Testis (tissue), 3 donors: ENCODE results near the gene TAAR2. TPM values are rescaled to one million over a fixed set of nuclear protein-coding genes. Genes with fewer than 3 reads are reported as not detected.
A peak's percentile ranks its signal among the peaks of the same experiment; 100 is the strongest.
"Not testable (repeated sequence)": the region's sequence is repeated elsewhere in the genome, so short reads cannot be mapped to it uniquely, and the experiment has no call there.

Experiments used
- DNase-seq: peaks from one replicate; pipeline ENCODE4 v3.0.0-alpha.2; 2019
- H3K27ac ChIP-seq, 2 donors: fragments of 200-600 bp; sonication (generic); one replicate each; pipeline ENCODE4 v1.5.1; 2019
- H3K27me3 ChIP-seq: fragments of 200-600 bp; sonication (generic); one replicate; pipeline ENCODE4 v1.5.1; 2019
- H3K36me3 ChIP-seq: fragments of 200-600 bp; sonication (generic); one replicate; pipeline ENCODE4 v1.5.1; 2017; ENCODE audit warnings: low read depth; ENCODE audit errors: missing control alignments
- H3K4me1 ChIP-seq: fragments of 200-600 bp; sonication (generic); one replicate; pipeline ENCODE4 v1.5.1; 2019
- H3K4me3 ChIP-seq, 2 donors: fragments of 200-600 bp; sonication (generic); one replicate each; pipeline ENCODE4 v1.5.1; 2017 to 2019
- H3K9me3 ChIP-seq: fragments of 200-600 bp; sonication (generic); one replicate; pipeline ENCODE4 v1.5.1; 2017
- POLR2A ChIP-seq: fragments of 450-650 bp; IDR thresholded peaks from one replicate; pipeline ENCODE4 v1.6.1; 2017; ENCODE audit warnings: antibody characterized with exemption, mild to moderate bottlenecking, moderate library complexity
- WGBS, 2 donors: methylation state at CpG; one replicate each; pipeline ENCODE4 v1.1.5; 2018; 5-methylcytosine and 5-hydroxymethylcytosine counted together
- intact Hi-C: fragments of 100-400 bp; cut with DNase I; formaldehyde crosslinking; loops from one replicate; pipeline ENCODE4 v1.15.1; 2023; ENCODE audit warnings: low total_unique reads
- polyA plus RNA-seq: library from polyadenylated mRNA; stranded (reverse); fragments of 350-450 nt; fragmentation: Illumina TruSeq; extraction: RNeasy Lipid Tissue Mini Kit (QIAGEN cat#74804); gene quantifications from one replicate; pipeline ENCODE4 v1.2.3, GENCODE V29; 2014; ENCODE audit warnings: low read depth, low replicate concordance; ENCODE audit not compliant: insufficient read depth
- total RNA-seq, 2 donors: library from RNA; depleted of rRNA; stranded (reverse); fragments of >200 nt; gene quantifications; one replicate each; pipeline ENCODE4 v1.2.3, GENCODE V29; 2016
- TF ChIP-seq, protein P1 (sequence below), 3 experiments: fragments of 450-650 bp in 2 of 3; fragments of 200-600 bp in 1 of 3; sonication (generic) in 1 of 3; IDR thresholded peaks; one replicate each; pipeline ENCODE4 v1.5.1; 2016 to 2019; ENCODE audit warnings: antibody characterized with exemption in 3 of 3, mild to moderate bottlenecking in 2 of 3, moderate library complexity in 1 of 3

The TAAR2 gene
- total and polyA plus RNA-seq, 3 donors from 2014 or later: not detected

DNA sequence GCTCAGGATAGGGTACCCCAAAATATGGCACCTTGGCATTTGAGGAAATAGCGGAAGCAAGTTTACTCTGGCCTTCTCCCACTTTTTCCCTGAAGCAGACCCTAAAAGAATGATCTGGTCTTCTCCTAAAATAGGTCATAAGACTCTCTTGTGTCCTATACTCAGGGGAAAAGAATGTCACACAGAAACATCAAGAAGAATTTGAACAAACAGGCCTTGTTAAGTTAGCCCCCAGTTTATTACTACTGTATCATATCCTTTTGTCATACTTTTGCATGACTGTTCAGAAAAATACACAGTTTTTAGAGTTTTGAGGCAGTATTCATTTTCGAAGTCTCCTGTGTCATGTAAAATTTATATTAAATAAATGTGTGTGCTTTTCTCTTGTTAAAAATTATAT, 12.5 kb downstream of the TAAR2 start:
- Histone ChIP-seq H3K36me3 (no peaks in the 10 kb centered on the region), H3K9me3 (no peaks in the 10 kb centered on the region), H3K27me3 (no peaks in the 10 kb centered on the region), H3K4me1 (no peaks in the 10 kb centered on the region), H3K27ac (no peak overlapping the region), H3K4me3 (no peak overlapping the region)
- TF ChIP-seq POLR2A: no peak
- TF ChIP-seq, protein P1, sequence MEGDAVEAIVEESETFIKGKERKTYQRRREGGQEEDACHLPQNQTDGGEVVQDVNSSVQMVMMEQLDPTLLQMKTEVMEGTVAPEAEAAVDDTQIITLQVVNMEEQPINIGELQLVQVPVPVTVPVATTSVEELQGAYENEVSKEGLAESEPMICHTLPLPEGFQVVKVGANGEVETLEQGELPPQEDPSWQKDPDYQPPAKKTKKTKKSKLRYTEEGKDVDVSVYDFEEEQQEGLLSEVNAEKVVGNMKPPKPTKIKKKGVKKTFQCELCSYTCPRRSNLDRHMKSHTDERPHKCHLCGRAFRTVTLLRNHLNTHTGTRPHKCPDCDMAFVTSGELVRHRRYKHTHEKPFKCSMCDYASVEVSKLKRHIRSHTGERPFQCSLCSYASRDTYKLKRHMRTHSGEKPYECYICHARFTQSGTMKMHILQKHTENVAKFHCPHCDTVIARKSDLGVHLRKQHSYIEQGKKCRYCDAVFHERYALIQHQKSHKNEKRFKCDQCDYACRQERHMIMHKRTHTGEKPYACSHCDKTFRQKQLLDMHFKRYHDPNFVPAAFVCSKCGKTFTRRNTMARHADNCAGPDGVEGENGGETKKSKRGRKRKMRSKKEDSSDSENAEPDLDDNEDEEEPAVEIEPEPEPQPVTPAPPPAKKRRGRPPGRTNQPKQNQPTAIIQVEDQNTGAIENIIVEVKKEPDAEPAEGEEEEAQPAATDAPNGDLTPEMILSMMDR (IDR thresholded peaks at IDR 0.05): no peak
- intact Hi-C loops: no loop called here
- 91% methylated on average over 2 of the region's 2 CpGs for WGBS, 2 donors
- no peak for DNase-seq

DNA sequence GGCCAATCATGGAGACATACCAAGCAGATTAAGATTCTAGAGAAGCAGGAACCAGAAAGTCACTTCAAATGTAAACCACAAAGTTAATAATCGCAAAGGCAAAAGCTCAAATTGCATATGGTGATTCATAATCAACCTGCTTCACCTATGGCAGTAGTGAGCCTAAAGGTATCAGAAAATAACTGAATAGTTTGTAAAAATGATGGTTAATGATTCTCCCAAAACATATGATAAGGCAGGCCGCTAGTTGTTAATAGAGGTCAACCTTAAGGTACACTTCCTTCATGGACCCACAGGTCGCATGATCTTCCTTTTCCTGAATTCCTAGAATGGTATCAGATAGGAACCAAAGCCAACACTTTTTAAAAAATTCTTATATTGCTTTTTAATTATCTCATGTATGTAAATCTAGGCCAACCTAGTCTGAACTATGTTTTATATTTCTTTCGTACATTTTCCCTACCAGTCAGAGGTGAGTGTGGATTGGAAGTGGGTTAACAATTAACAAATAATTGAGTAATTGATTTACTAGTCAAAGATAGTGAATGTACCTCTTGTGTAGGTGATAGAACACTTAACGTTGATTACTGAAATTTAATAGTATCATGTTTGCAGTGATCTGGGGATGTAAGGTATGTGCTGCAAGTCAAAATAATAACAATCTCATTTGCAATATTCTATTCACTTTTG, 16.4 kb downstream of the TAAR2 start:
- H3K4me3 ChIP-seq: no peak overlapping the region
- H3K27me3 ChIP-seq: no peaks in the 10 kb centered on the region
- H3K27ac ChIP-seq: no peak overlapping the region
- no peak for DNase-seq
- H3K36me3 ChIP-seq: no peaks in the 10 kb centered on the region
- WGBS, 2 donors: 86 to 96% methylated on average over 5 of the region's 5 CpGs
- no peaks in the 10 kb centered on the region for H3K4me1 ChIP-seq
- no peaks in the 10 kb centered on the region for H3K9me3 ChIP-seq
- intact Hi-C loops: no loop called here
- TF ChIP-seq POLR2A: no peak
- TF ChIP-seq, protein P1 (IDR thresholded peaks at IDR 0.05): no peak

DNA sequence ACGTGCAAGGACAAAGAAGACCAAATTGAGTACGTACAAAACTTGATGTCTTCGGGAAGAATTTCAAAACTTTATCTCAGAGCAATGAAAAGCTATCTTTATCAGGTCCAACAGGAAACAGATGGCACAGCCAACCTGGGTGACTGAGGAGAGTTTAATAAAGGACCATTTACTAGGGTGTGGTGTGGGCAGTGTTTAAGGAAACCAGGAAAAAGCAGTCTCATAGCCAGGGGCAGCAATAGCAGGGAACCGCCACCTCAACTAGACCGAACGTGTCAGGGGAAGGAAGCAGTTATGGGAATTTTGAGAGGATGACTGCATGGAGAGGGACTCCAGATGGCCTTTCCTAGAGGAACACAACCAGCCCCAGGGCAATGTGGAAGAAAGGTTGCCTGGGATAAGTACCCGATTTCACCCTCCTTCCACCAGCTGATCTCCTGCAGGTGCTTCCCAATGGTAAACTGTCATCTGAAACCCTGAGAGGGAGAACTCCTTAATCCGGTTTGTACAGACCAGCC, 19.4 kb downstream of the TAAR2 start:
- Histone ChIP-seq H3K36me3 (no peaks in the 10 kb centered on the region), H3K9me3 (no peaks in the 10 kb centered on the region), H3K27ac (no peak overlapping the region), H3K4me3 (no peak overlapping the region), H3K4me1 (no peaks in the 10 kb centered on the region), H3K27me3 (no peaks in the 10 kb centered on the region)
- no peak for DNase-seq
- intact Hi-C loops: no loop called here
- no peak for TF ChIP-seq POLR2A
- TF ChIP-seq, protein P1 (IDR thresholded peaks at IDR 0.05): no peak
- 83 to 87% methylated on average over 8 of the region's 8 CpGs for WGBS, 2 donors

DNA sequence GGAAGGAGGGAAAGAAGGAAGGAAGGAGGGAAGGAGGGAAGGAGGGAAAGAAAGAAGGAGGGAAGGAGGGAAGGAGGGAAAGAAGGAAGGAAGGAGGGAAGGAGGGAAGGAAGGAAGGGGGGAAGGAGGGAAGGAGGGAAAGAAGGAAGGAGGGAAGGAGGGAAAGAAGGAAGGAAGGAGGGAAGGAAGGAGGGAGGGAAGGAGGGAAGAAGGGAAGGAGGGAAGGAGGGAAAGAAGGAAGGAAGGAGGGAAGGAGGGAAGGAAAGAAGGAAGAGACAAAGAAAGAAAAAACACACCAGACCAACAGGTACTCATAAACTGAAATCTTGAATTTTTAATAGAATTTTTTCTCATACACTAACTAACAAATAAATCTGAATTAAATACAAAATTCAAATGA, 23.2 kb downstream of the TAAR2 start:
- intact Hi-C loops, H3K36me3 ChIP-seq, DNase-seq, H3K4me1 ChIP-seq, H3K27ac ChIP-seq, H3K27me3 ChIP-seq, H3K4me3 ChIP-seq, H3K9me3 ChIP-seq: not testable (repeated sequence)

- TF ChIP-seq, protein P1 (IDR thresholded peaks at IDR 0.05): peak in 1 of 3 experiments; percentile 7
- TF ChIP-seq POLR2A: no peak
- WGBS, 2 donors: 45 to 64% methylated on average over 3 of the region's 3 CpGs
- no peak for DNase-seq
- Histone ChIP-seq H3K4me3 (no peak overlapping the region), H3K27ac (no peak overlapping the region), H3K9me3 (no peaks in the 10 kb centered on the region), H3K36me3 (no peaks in the 10 kb centered on the region), H3K27me3 (no peaks in the 10 kb centered on the region), H3K4me1 (no peaks in the 10 kb centered on the region)
- intact Hi-C loops: no loop called here
Measured at GRCh38 chr6:132598473-132598872, 25.6 kb downstream of the TAAR2 start.
